GM12891 (cell line): ENCODE results near the gene DUSP5.
"Not testable (repeated sequence)": the region's sequence is repeated elsewhere in the genome, so short reads cannot be mapped to it uniquely, and the experiment has no call there.

Experiments
- DNase-seq: peaks from one replicate; pipeline ENCODE4 v3.0.0; 2011; ENCODE audit warnings: low spot score; ENCODE audit not compliant: insufficient read length
- FAIRE-seq: peaks from 2 replicates; lab custom pipeline; 2011; peaks lifted over from hg19 to GRCh38; lab: Jason Lieb, UNC
- PAX5 ChIP-seq: IDR thresholded peaks from 2 replicates; pipeline ENCODE4 v1.6.1; 2011; ENCODE audit warnings: low read length, moderate library complexity, mild to moderate bottlenecking; ENCODE audit not compliant: insufficient read depth, severe bottlenecking
- POLR2A ChIP-seq: IDR thresholded peaks from 2 replicates; pipeline ENCODE4 v1.6.1; 2011; ENCODE audit warnings: low read depth, low read length, control low read depth
- POLR2AphosphoS5 ChIP-seq: IDR thresholded peaks from 2 replicates; pipeline ENCODE4 v1.6.1; 2011; ENCODE audit warnings: low read depth, low read length, control low read depth
- POU2F2 ChIP-seq: IDR thresholded peaks from 2 replicates; pipeline ENCODE4 v1.6.1; 2011; ENCODE audit warnings: low read depth, mild to moderate bottlenecking, control low read depth, low read length, moderate library complexity
- SPI1 ChIP-seq: IDR thresholded peaks from 2 replicates; pipeline ENCODE4 v1.6.1; 2011; ENCODE audit warnings: low read depth, low read length, control low read depth
- TAF1 ChIP-seq: IDR thresholded peaks from 2 replicates; pipeline ENCODE4 v1.6.1; 2011; ENCODE audit warnings: low read depth, low read length, control low read depth

The DUSP5 gene

DNA sequence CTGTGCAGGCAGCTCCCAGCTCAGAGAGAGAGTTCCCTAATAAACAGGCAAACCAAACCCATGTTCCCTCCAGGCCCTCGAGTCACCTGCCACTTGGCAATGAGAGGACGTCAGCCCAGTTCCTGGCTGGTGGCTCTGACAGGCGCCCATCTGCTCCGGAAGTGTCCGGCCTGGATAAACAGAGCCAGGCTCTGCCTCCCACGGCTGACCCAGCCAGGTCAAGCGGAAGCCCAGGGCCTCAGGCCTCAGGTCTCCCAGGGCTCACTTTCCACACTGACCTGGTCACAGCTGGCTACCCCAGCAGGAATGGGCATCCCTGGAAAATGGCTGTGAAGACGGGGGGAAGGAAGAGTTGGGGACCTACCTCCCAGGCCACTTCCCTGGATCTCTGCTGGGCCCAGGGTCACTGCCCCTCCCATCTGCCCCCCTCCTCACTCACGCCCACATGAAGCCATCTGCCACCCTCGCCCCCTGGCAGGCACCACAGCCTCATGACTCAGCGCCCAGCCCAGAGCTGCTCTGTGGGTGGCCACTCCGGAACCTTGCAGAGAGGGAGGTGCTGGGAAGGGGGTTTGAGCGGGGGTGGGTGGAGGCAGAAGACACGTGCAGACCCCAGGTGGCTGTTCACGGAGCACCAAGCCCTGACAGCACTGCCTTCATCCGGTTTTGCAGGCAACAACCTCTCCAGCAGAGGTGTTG lies 37.4 kb upstream of the DUSP5 start:
- FAIRE-seq: peak; percentile 77
- TF ChIP-seq POU2F2: no peak
- TF ChIP-seq TAF1: no peak
- TF ChIP-seq PAX5: no peak
- TF ChIP-seq POLR2AphosphoS5: no peak
- TF ChIP-seq POLR2A: no peak
- no peak for TF ChIP-seq SPI1
- DNase-seq: no peak

DNA sequence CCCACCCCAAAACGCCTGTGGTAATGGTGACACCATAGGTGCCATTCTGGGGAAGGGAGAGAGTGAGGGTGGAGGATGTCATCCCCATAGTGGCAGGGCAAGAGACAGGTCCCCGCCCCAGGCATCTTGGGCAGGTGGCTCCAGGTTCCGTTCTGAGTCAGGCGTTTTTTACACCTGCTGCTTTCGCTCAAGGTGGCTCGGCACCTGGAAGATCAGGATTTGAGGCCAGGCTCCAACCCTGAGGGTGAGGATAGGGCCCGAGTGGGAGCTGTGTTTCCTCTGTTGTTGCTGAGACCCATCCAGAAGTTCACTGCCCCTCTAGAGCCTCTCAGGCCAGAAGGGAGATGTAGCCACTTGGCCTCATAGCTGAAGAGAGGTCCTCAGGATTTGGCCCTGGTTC lies 36.6 kb upstream of the DUSP5 start:
- FAIRE-seq: peak; percentile 62
- TF ChIP-seq POLR2A (no peak), PAX5 (no peak), POLR2AphosphoS5 (no peak), POU2F2 (no peak)
- DNase-seq: no peak

DNA sequence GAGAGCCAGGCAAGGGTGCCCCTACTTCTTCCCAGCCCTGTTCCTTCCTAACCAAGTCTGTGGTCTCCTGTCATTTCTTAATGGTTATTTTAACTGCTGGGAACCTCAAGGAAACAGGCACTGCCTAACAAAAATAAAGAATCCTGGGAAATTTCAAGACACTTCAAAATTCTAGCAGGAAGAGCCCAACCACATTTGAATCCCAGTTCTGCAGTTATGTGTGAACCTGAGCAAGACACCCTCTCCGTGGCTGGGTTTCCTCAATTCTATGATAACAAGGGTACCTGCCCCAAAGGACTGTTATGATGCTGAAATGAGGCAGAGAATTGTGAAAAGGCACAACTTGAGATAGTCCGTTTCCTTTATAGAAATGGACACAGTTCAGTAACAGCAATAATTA lies 36.2 kb upstream of the DUSP5 start:
- FAIRE-seq (no peak), DNase-seq (no peak)
- TF ChIP-seq POLR2AphosphoS5 (no peak), POLR2A (no peak), POU2F2 (no peak), PAX5 (no peak), TAF1 (no peak), SPI1 (no peak)

DNA sequence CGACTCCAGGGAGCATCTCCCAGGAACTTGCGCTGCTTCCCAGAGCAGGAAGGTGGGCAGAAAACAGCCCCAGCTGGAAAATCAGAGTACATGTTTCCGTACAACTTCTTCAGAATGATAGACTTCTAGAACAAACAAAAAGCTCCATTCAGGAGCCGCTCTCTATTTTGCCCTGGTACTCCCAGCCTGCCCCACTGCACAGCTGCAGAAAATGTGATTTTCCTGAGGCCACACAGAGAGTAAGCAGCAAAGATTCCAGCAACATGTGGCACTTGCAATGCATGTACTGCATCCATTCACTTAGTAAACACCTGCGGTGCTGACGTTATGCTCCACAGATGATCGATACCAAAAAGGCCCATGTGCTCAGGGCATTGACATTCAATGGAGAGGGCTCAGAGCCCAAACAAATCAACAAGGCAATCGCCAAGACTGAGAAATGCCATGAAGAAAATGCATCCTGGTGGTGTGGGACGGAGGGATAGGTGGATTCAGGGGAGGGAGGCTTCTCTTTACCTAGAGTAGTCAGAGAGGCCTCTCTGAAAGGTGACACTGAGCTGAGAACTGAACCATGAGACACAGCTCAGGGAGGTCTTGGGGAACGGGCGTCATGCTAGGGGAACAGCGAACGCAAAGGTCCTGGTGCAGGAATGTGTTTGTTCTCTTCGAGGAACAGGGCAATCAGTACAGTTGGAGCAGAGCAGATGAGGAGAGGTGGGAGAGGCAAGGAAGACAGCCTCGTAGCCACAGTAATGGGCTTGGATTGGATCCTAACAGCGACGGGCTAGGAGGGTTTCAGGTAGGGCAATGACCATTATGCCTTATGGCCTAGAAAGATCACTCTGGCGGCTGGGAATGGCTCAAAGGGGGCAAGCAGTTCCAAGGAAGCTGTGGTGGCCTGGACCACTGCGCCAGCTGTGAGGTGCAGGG lies 35.3 kb upstream of the DUSP5 start:
- DNase-seq (no peak), FAIRE-seq (peak; percentile 28)
- TF ChIP-seq POU2F2: no peak
- no peak for TF ChIP-seq SPI1
- no peak for TF ChIP-seq POLR2A
- TF ChIP-seq PAX5: no peak
- no peak for TF ChIP-seq TAF1
- no peak for TF ChIP-seq POLR2AphosphoS5

DNA sequence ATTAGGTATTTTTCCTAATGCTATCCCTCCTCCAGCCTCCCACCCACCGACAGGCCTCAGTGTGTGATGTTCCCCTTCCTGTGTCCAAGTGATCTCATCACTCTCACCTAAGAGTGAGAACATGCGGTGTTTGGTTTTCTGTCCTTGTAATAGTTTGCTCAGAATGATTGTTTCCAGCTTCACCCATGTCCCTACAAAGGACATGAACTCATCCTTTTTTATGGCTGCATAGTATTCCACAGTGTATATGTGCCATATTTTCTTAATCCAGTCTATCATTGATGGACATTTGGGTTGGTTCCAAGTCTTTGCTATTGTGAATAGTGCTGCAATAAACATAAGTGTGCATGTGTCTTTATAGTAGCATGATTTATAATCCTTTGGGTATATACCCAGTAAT lies 29.4 kb upstream of the DUSP5 start:
- not testable (repeated sequence) for FAIRE-seq, DNase-seq

DNA sequence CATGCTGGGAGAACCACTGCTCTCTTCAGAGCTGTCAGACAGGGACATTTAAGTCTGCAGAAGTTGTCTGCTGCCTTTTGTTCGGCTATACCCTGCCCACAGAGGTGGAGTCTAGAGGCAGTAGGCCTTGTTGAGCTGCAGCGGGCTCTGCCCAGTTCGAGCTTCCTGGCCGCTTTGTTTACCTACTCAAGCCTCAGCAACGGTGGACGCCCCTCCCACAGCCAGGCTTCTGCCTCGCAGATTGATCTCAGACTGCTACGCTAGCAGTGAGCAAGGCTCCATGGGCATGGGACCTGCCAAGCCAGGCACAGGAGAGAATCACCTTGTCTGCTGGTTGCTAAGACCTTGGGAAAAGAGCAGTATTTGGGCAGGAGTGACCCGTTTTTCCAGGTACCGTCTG lies 27.2 kb upstream of the DUSP5 start:
- DNase-seq, FAIRE-seq: not testable (repeated sequence)

DNA sequence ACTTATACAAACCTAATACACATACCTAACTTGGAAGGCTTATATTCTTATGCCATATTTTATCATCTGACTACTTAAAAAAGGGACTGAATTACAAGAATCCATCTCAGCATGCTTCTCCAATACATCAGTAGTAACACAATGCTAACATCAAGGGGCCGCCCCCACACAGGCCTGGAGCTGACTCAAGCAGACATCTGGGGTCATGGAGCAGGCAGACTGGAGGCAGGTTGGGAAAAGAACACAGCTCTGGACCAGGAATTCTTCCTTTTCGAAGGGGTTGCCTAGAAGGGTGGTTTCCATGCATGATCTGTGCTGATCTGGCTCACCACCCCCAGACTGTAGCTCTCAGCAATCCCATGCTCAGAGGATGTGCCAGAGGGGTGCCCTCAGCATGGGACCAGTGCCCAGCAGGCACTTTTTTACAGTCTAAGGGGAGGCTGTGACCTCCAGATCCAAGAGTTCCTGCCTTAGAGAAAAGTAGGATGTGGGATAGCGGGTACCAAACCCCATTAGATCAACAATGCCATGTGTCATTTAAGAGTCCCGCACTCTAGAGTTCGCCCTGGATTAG lies 26.1 kb upstream of the DUSP5 start:
- FAIRE-seq (no peak), DNase-seq (no peak)
- TF ChIP-seq POLR2A: no peak
- no peak for TF ChIP-seq PAX5
- TF ChIP-seq SPI1: no peak
- TF ChIP-seq POLR2AphosphoS5: no peak
- no peak for TF ChIP-seq POU2F2
- TF ChIP-seq TAF1: no peak

DNA sequence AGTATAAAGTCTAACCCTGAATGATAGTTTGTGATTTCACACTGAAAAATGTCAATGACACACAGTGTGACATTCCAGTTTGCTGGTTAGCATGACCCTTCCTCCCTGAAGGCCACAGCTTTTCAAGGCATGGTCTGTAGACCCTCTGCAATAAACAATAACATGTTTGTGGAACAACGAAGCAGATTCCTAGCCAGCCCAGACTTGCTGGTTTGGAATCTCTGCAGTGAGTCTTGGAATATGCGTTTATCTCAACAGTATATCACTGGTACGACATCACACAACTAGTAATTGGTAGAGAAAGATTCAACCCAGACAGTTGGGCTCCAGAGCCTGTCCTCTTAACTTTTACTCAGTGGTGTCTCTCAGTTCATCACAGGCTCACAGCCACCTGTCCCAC lies 23.7 kb upstream of the DUSP5 start:
- FAIRE-seq (no peak), DNase-seq (no peak)
- TF ChIP-seq POLR2AphosphoS5: no peak
- TF ChIP-seq SPI1: no peak
- TF ChIP-seq TAF1: no peak
- TF ChIP-seq PAX5: no peak
- no peak for TF ChIP-seq POU2F2
- no peak for TF ChIP-seq POLR2A

DNA sequence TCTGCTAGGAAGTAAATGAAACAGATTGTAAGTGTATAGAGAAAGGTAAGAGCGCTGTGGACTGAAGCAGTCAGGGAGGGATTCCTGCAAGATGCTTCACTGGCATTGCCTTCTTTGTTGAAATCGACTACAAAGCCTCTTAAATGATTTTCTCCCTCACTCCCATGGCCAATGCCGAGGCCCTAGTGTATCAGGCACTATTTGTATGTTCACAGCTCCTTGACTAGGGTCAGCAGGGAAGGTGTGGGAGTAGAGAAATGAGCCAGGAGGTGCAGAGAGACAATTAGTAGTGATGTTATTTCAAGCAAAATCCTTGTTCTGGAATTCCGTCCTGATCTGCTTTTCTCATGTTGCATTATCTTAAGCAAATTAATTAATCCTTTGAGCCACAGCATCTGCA lies 22.9 kb upstream of the DUSP5 start:
- DNase-seq: no peak
- TF ChIP-seq SPI1 (no peak), POLR2AphosphoS5 (no peak), TAF1 (no peak), POLR2A (no peak), PAX5 (no peak), POU2F2 (no peak)
- FAIRE-seq: no peak
